GM12872 (cell line): Measurements from ENCODE around the gene ESCO1.

ENCODE experiments used
- TF ChIP-seq, protein P1 (sequence below): IDR thresholded peaks from 3 replicates; pipeline ENCODE4 v1.5.1; 2011; ENCODE audit warnings: low read depth, mild to moderate bottlenecking, low read length, moderate library complexity; ENCODE audit not compliant: insufficient read depth

The ESCO1 gene

DNA sequence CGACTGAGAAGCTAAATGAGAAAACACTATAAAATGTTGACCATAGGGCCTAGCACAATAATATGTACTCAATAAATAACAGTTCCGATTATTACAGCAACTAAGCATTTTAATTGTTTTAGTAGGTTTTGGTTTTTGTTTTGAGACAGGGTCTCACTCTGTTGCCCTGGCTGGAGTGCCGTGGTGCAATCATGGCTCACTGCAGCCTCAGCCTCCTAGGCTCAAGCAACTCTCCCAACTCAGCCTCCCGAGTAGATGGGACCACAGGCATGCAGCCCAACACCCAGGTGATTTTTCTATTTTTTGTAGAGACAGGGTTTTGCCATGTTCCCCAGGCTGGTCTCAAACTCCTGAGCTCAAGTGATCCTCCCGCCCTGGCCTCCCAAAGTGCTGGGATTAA is 54.1 kb downstream of the ESCO1 start:
- TF ChIP-seq, protein P1, sequence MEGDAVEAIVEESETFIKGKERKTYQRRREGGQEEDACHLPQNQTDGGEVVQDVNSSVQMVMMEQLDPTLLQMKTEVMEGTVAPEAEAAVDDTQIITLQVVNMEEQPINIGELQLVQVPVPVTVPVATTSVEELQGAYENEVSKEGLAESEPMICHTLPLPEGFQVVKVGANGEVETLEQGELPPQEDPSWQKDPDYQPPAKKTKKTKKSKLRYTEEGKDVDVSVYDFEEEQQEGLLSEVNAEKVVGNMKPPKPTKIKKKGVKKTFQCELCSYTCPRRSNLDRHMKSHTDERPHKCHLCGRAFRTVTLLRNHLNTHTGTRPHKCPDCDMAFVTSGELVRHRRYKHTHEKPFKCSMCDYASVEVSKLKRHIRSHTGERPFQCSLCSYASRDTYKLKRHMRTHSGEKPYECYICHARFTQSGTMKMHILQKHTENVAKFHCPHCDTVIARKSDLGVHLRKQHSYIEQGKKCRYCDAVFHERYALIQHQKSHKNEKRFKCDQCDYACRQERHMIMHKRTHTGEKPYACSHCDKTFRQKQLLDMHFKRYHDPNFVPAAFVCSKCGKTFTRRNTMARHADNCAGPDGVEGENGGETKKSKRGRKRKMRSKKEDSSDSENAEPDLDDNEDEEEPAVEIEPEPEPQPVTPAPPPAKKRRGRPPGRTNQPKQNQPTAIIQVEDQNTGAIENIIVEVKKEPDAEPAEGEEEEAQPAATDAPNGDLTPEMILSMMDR: no peak

DNA sequence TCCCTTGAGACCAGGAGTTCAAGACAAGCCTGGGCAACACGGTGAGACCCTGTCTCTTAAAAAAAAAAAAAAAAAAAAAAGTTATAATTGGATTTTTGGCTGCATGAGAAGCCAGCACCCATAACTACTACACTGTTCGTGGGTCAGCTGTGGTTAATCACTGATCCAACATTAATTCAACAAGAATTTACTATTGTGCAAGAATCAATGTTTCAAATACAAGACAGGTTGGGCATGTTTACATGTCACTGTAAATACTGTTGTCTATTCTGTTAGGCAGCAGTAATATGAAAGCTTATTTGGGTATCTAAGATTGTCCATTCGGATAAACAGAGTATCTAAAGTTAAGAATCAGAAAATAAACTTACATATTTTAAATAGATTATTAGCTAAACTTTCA is 62.3 kb downstream of the ESCO1 start:
- TF ChIP-seq, protein P1: no peak

DNA sequence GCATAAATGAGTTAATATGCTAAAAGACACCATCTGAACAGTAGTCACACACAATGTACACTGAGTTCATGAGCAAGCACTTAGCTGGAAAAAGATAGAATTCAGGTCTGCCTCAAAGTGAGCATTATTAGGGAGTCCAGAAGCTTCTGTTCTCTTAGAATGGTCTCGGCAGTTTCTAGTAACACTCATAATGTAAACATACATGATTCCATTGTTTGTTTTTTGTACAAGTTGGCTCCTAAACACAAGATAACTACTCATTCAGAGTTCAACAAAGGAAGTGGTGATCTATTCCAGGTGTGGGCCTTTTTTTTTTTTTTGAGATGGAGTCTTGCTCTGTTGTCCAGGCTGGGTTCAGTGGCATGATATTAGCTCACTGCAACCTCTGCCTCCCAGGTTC is 66.2 kb downstream of the ESCO1 start:
- TF ChIP-seq, protein P1: no peak

DNA sequence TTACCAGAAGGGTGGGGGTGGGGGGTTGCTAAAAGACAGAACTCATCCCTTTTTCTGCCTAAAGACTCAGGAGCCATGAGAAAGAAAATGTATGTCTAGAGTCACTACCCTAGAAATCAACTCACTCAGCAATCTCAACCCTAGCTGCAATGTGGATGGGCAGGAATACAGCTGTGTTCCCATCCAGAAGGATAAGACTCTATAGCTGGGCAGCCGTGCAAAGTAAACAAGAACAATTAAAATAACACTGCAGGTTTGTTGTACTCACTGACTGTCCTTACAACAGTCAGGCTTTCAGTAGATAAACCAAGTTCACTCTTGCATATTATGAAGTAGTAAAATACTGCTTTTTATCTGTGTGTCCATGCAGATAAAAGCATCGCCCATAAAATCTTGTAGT is 74.0 kb downstream of the ESCO1 start:
- TF ChIP-seq, protein P1: no peak

DNA sequence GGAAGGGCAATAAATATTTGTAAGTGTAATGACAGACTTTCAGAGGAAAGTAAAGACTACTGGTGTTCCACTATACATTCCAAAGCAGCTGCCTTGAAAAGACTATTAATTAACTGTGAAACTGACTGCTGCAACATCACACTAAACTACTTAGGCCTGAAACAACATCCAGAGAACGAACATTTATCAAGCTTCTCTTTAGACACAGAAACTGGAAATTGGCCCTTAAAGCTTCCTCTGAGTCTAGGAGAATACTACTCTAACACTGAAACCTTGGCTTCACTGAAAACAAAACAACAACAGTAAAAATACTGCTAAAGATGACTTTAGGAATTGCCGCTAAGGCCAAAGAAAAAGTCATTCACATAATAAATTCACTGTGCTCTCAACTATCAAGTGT is 74.6 kb downstream of the ESCO1 start:
- TF ChIP-seq, protein P1: no peak

DNA sequence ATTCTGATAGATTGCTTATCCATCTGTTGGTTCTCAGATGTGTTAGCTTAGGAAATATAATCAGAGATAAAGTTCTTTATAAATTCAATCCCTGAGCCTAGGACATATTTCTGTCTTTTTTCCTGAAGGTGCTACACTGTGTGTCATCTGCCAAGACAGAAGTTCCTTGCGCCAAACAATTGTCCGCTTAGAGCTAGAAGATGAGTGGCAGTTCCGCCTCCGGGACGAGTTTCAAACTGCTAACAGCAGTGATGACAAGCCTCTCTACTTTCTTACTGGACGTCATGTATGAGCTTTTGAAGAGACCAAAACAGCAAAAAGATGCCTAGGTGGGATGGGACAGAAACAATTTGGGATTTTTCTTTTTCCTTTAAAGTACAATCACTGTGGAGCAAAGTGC is 78.0 kb downstream of the ESCO1 start:
- TF ChIP-seq, protein P1: no peak

DNA sequence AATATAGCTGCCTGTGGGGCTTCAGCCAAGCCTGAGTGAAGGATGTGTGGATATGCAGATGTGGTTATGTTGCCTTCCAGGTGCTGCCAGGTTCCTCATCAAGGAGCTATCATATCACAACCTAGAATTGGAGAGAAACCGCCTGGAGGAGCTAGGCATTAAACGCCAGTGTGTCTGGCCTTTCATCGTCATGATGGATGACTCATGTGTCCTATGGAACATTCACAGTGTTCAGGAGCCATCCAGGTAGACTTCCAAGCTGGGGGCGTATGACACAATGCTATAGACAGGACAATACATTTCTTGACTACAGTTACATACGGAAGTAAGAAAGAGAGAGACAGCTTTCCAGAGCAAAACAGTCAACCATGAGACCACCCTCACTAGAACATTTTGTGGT is 86.8 kb downstream of the ESCO1 start:
- TF ChIP-seq, protein P1: no peak

DNA sequence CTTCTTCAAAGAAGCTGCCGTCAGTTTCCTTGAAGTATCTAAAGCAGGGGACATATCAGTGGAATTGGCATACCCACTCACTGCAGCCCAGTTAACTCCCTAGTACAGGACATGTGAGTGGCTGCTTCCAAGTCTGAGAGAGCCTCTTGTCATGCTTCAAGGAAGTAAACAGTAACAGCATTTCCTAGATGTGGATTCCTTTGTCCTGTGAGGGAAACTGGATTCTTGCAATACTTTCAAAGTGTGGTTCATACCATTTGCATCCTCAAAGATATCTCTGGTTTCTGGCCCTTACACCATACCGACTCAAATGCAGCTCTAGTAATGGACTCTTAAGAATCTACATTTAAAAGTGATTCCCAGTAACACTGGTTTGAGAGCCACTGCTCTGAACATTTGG is 87.2 kb downstream of the ESCO1 start:
- TF ChIP-seq, protein P1: no peak
